Measurements from ENCODE around the gene NUDT13.
A peak's percentile ranks its signal among the peaks of the same experiment; 100 is the strongest.

The NUDT13 gene

DNA sequence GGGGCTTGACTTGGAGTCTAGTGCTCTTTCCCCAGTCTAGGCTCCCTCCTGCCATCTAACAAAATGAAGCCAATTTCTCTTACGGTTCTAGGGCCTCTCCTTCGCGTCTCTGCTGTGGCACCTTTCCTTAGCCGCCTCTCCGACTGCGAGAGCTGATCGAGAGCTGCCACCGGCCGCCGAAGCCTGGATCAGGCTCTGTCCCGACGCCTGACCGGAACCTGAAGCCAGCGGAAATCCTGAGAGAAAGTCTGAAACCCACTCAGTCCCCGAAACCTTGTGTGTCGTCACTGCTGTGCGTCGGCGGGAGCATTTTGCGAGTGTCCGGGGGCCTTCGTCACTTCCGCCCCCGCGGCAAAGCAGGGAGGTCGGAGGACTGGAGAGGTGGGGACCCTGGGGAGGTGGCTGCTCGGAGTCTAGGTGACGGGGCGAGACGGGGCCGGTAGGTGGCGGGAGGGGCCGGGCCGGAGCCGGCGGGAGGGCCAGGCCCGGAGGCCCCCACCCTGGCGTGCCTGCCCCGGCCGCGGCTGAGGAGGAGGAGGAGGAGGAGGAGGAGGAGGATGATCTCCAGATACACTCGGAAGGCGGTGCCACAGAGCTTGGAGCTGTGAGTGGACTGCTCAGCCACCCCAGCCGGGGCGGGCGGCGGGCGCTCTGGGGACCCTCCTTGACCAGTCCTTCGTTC, 57.7 kb downstream of the NUDT13 start, which contains the start of the genes ECD and FAM149B1:
Gene ECD (minus strand): TSS at position 226 of the 682 bp plus-strand sequence. CDS start 4,071 bp downstream, outside the sequence.
Gene FAM149B1 (plus strand): TSS at position 337 of the 682 bp plus-strand sequence. CDS start 221 bp downstream, at position 558.
- peak; percentile 59 for DNase-seq

DNA sequence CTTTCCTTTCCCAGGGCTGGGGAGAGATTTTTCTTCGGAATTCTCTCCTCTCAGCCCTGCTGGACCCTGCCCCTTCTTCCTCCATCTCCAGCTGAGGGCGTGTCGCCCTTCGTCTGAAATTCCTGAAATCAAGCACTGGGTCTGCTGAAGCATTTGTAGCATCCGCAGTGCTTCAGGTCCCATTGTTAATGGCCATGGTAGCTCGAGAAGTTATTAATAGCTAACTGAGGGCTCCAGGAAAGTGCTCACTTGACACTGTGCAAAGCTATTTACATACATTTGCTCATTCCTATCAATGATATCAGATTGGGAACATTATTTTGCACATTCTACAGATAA, 58.2 kb downstream of the NUDT13 start:
- DNase-seq: no peak

DNA sequence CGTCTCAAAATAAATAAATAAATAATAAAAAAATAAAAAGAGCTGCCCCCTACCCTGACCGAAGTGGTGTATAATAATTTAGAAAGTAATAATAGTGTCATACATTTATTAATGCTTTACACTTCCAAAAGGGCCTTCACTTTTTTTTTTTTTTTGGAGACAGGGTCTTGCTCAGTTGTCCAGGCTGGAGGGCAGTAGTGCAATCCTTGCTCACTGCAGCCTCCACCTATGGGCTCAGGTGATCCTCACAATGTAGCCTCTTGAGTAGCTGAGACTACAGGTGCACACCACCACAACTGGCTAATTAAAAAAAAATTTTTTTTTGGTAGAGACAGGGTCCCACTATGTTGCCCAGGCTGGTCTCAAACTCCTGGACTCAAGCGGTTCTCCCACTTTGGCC, 59.1 kb downstream of the NUDT13 start:
- DNase-seq: no peak

DNA sequence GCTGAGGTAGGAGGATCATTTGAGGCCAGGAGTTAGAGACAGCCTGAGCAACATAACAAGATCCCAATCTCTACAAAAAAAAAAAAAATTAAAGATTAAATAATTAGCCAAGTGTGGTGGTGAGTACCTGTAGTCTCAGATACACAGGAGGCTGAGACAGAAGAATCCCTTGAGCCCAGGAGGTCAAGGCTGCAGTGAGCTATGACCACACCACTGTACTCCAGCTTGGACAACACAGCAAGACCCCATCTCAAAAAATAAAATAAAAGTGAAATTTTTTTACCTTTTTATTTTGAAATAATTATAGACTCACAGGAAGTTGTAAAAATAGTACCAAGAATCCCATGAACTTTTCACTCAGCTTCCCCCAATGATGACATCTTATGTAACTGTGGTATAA, 62.6 kb downstream of the NUDT13 start:
- DNase-seq: no peak

DNA sequence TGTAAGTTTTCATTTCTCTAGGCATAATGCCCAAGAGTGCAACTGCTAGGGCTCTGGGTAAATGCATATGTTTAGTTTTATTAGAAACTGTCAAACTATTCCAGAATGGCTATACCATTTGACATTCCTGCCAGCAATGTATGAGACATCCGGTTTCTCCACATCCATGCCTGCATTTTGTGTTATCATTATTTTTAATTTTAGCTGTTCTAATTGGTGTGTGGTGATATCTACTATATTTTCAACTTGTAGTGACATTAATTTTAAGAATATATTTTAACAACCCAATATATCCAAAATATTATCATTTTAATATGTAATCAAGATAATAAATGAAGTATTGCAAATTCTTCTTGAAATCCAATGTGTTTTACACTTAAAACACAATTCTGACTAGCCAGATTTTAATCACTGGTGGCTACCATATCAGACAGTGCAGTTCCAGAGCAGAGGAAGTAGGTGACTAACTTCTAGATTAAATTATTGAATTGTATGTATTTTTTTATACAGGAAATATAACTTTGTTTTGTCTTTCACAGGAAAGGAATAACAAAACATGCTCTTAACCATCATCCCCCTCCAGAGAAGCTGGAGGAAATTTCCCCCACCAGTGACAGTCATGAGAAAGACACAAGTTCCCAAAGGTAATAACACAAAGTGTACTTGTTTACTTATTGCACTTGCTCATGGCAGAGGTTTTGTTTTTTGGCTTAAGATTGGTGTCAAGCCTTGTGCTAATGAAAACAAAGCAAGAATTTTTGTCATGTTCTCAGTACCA, 64.1 kb downstream of the NUDT13 start:
- no peak for DNase-seq

Measured in SIG-M5 (cell line).